Thoracic aorta (tissue), 2 donors: Measurements from ENCODE around the gene CNGA3. TPM values are rescaled to one million over a fixed set of nuclear protein-coding genes. Genes with fewer than 3 reads are reported as not detected.

Experiments
- ATAC-seq: fragments of 150-250 bp; one replicate; pipeline ENCODE4 v1.8.0; 2017; ENCODE audit warnings: low read depth; ENCODE audit not compliant: insufficient number of reproducible peaks, low FRiP score
- DNase-seq: peaks from one replicate; pipeline ENCODE4 v3.0.0-alpha.2; 2020; ENCODE audit warnings: low spot score
- H3K27ac ChIP-seq, 2 donors: fragments of 200-600 bp; sonication (generic); 1 replicate in 1 of 2; 2 replicates in 1 of 2; pipeline ENCODE4 v1.5.1; 2016; ENCODE audit warnings: mild to moderate bottlenecking in 2 of 2, moderate library complexity in 2 of 2
- H3K27me3 ChIP-seq: fragments of 200-600 bp; sonication (generic); replicated peaks from 2 replicates; pipeline ENCODE4 v1.6.0; 2016; ENCODE audit warnings: mild to moderate bottlenecking; ENCODE audit not compliant: insufficient read depth
- H3K36me3 ChIP-seq: fragments of 200-600 bp; sonication (generic); one replicate; pipeline ENCODE4 v1.5.1; 2016
- H3K4me1 ChIP-seq, 2 donors: fragments of 200-600 bp; sonication (generic); 1 replicate in 1 of 2; 2 replicates in 1 of 2; pipeline versions ENCODE4 v1.5.1 to v1.6.0; 2016; ENCODE audit warnings: low read depth in 2 of 2, mild to moderate bottlenecking in 1 of 2; ENCODE audit not compliant: control insufficient read depth in 1 of 2
- H3K4me3 ChIP-seq: fragments of 200-600 bp; sonication (generic); 2 replicates; pipeline ENCODE4 v1.5.1; 2016; ENCODE audit warnings: mild to moderate bottlenecking
- H3K9me3 ChIP-seq: fragments of 200-600 bp; sonication (generic); 2 replicates; pipeline ENCODE4 v1.5.1; 2016
- total RNA-seq, 2 donors: library from RNA; depleted of rRNA; stranded (reverse); fragments of >200 nt; gene quantifications; one replicate each; pipeline versions ENCODE4 v1.1.0 to v1.2.3, GENCODE V29; 2016
- TF ChIP-seq, protein P1 (sequence below): fragments of 200-600 bp; sonication (generic); IDR thresholded peaks from one replicate; pipeline ENCODE4 v1.5.1; 2019; ENCODE audit warnings: antibody characterized with exemption

Gene CNGA3
- total RNA-seq, 2 donors from 2014 or later: not detected

GRCh38 chr2:98379311-98380202 lies 33.3 kb downstream of the CNGA3 start:
- Histone ChIP-seq H3K27ac (no peak overlapping the region), H3K4me3 (no peak overlapping the region), H3K9me3 (no peaks in the 10 kb centered on the region), H3K4me1 (no peaks in the 10 kb centered on the region), H3K36me3 (no peaks in the 10 kb centered on the region), H3K27me3 (no peaks in the 10 kb centered on the region)
- ATAC-seq: no peak
- TF ChIP-seq, protein P1, sequence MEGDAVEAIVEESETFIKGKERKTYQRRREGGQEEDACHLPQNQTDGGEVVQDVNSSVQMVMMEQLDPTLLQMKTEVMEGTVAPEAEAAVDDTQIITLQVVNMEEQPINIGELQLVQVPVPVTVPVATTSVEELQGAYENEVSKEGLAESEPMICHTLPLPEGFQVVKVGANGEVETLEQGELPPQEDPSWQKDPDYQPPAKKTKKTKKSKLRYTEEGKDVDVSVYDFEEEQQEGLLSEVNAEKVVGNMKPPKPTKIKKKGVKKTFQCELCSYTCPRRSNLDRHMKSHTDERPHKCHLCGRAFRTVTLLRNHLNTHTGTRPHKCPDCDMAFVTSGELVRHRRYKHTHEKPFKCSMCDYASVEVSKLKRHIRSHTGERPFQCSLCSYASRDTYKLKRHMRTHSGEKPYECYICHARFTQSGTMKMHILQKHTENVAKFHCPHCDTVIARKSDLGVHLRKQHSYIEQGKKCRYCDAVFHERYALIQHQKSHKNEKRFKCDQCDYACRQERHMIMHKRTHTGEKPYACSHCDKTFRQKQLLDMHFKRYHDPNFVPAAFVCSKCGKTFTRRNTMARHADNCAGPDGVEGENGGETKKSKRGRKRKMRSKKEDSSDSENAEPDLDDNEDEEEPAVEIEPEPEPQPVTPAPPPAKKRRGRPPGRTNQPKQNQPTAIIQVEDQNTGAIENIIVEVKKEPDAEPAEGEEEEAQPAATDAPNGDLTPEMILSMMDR: no peak
- DNase-seq: no peak

DNA sequence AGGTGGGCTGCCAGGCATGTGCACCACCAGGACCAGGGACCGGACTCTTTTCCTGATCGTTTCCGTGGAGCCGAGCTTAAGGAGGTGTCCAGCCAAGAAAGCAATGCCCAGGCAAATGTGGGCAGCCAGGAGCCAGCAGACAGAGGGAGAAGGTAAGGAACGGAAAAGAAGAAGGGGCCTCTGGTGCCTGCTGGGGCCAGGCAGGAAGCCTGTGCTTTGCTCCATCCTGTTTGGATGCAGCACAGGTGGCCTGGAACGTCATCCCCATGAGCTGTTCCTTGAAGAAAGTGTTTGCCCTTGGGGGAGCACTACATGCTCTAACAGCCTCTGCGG lies 33.9 kb downstream of the CNGA3 start:
- no peaks in the 10 kb centered on the region for H3K4me1 ChIP-seq
- H3K36me3 ChIP-seq: no peaks in the 10 kb centered on the region
- no peak for DNase-seq
- no peaks in the 10 kb centered on the region for H3K9me3 ChIP-seq
- no peak overlapping the region for H3K27ac ChIP-seq
- no peak for ATAC-seq
- H3K4me3 ChIP-seq: no peak overlapping the region
- TF ChIP-seq, protein P1: no peak
- no peaks in the 10 kb centered on the region for H3K27me3 ChIP-seq

GRCh38 chr2:98381494-98381893 lies 35.2 kb downstream of the CNGA3 start:
- H3K27ac ChIP-seq: no peak overlapping the region
- ATAC-seq: no peak
- TF ChIP-seq, protein P1: no peak
- no peaks in the 10 kb centered on the region for H3K4me1 ChIP-seq
- H3K9me3 ChIP-seq: no peaks in the 10 kb centered on the region
- no peak for DNase-seq
- H3K27me3 ChIP-seq: no peaks in the 10 kb centered on the region
- no peaks in the 10 kb centered on the region for H3K36me3 ChIP-seq
- H3K4me3 ChIP-seq: no peak overlapping the region

DNA sequence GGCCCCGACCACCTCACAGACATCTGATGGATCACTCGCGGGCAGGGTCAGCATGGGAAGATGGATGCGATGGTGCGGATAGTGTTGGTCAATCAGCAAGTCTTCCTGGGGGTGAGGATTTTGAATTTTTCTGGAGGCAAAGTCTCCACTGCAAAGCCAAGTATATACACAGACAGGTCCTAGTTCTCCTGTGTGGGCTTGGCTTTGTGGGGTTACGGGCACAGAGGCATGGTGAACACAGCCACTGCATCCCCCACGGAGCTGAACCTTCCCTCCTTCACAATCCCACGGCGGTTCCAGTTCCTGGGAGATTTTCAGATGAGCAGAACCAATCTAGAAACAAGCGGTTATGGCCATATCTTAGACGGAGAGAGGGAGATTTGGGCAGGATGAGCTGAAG lies 35.8 kb downstream of the CNGA3 start:
- Histone ChIP-seq H3K4me1 (no peaks in the 10 kb centered on the region), H3K9me3 (no peaks in the 10 kb centered on the region), H3K27ac (no peak overlapping the region), H3K27me3 (no peaks in the 10 kb centered on the region), H3K4me3 (no peak overlapping the region), H3K36me3 (no peaks in the 10 kb centered on the region)
- no peak for DNase-seq
- TF ChIP-seq, protein P1: no peak
- ATAC-seq: no peak

- Histone ChIP-seq H3K4me1 (no peaks in the 10 kb centered on the region), H3K27me3 (no peaks in the 10 kb centered on the region), H3K4me3 (no peak overlapping the region), H3K9me3 (no peaks in the 10 kb centered on the region), H3K27ac (no peak overlapping the region), H3K36me3 (no peaks in the 10 kb centered on the region)
- DNase-seq (no peak), ATAC-seq (no peak)
- TF ChIP-seq, protein P1: no peak
Measured at GRCh38 chr2:98382739-98383138, 36.5 kb downstream of the CNGA3 start.
